Measurements from ENCODE around the gene ZMPSTE24.

The ZMPSTE24 gene

GRCh38 chr1:40305451-40305850 lies 47.4 kb downstream of the ZMPSTE24 start:
- no peak for DNase-seq (ENCODE audit: low read depth)

- DNase-seq (ENCODE audit: low read depth) = no peak
Observed at GRCh38 chr1:40305871-40306270, 47.8 kb downstream of the ZMPSTE24 start.

- no peak for DNase-seq (ENCODE audit: low read depth)
Observed at GRCh38 chr1:40306296-40306695, 48.3 kb downstream of the ZMPSTE24 start.

GRCh38 chr1:40307186-40307585 lies 49.1 kb downstream of the ZMPSTE24 start:
- DNase-seq (ENCODE audit: low read depth) = no peak

- DNase-seq (ENCODE audit: low read depth) = no peak
Observed at GRCh38 chr1:40308036-40308727, 50.1 kb downstream of the ZMPSTE24 start.

GRCh38 chr1:40309374-40310128 lies 51.5 kb downstream of the ZMPSTE24 start:
- no peak for DNase-seq (ENCODE audit: low read depth)

- no peak for DNase-seq (ENCODE audit: low read depth)
Observed at GRCh38 chr1:40310129-40310461, 52.1 kb downstream of the ZMPSTE24 start.

GRCh38 chr1:40310983-40311642 lies 53.1 kb downstream of the ZMPSTE24 start:
- DNase-seq (ENCODE audit: low read depth) = no peak

- DNase-seq (ENCODE audit: low read depth) = no peak
Observed at GRCh38 chr1:40311692-40312091, 53.7 kb downstream of the ZMPSTE24 start.

GRCh38 chr1:40312238-40313205 lies 54.5 kb downstream of the ZMPSTE24 start:
- no peak for DNase-seq (ENCODE audit: low read depth)

- DNase-seq (ENCODE audit: low read depth) = peak; percentile 59
Observed at GRCh38 chr1:40313329-40313957, 55.4 kb downstream of the ZMPSTE24 start.

- no peak for DNase-seq (ENCODE audit: low read depth)
Observed at GRCh38 chr1:40313958-40314720, 56.1 kb downstream of the ZMPSTE24 start.

- DNase-seq (ENCODE audit: low read depth) = peak; percentile 23
Observed at GRCh38 chr1:40314721-40315238, 56.7 kb downstream of the ZMPSTE24 start.

GRCh38 chr1:40315239-40315794 lies 57.3 kb downstream of the ZMPSTE24 start:
- DNase-seq (ENCODE audit: low read depth) = peak; percentile 82

- peak; percentile 45 for DNase-seq (ENCODE audit: low read depth)
Observed at GRCh38 chr1:40315795-40316594, 58.0 kb downstream of the ZMPSTE24 start.

- no peak for DNase-seq (ENCODE audit: low read depth)
Observed at GRCh38 chr1:40316595-40317393, 58.8 kb downstream of the ZMPSTE24 start, which contains the start of gene COL9A2. TSS of gene COL9A2 (minus strand) at chr1:40317286. CDS start at chr1:40317197, 89 bp downstream.

- no peak for DNase-seq (ENCODE audit: low read depth)
Observed at GRCh38 chr1:40317394-40318074, 59.5 kb downstream of the ZMPSTE24 start.

- no peak for DNase-seq (ENCODE audit: low read depth)
Observed at GRCh38 chr1:40318476-40318875, 60.4 kb downstream of the ZMPSTE24 start.

Measured in amniotic epithelial cell (primary cell).